ENCODE results near the gene FAM9C. TPM values are rescaled to one million over a fixed set of nuclear protein-coding genes. Genes with fewer than 3 reads are reported as not detected.

Gene FAM9C
- total RNA-seq, 1 donor from 2014 or later: not detected

DNA sequence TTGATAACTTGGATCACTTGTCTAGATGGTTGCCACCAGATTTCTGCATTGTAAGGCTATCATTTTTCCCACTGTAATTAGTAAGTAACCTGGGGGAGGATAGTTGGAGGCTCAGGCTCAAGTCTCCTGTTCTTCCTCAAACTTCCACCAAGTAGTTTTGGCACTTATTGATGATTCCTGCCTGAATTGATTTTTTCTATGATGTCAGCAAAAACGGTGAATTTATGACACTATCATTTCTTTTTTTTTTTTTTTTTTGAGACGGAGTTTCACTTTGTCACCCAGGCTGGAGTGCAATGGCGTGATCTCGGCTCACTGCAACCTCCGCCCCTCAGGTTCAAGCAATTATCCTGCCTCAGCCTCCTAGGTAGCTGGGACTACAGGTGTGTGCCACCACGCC, 57.1 kb downstream of the FAM9C start:
- Mint-ChIP-seq H3K4me1 (ENCODE audit: low read depth) (peaks cover 43% of the 10 kb centered on the region), H3K27ac (ENCODE audit: unreplicated experiment) (no peak overlapping the region), H3K36me3 (ENCODE audit: low read depth) (peaks cover 2% of the 10 kb centered on the region), H3K27me3 (ENCODE audit: low read depth) (no peaks in the 10 kb centered on the region), H3K9me3 (ENCODE audit: low read depth) (peaks cover 20% of the 10 kb centered on the region), H3K4me3 (ENCODE audit: unreplicated experiment) (no peak overlapping the region)
- no peak for DNase-seq (ENCODE audit: low spot score)
- TF ChIP-seq, protein P1, sequence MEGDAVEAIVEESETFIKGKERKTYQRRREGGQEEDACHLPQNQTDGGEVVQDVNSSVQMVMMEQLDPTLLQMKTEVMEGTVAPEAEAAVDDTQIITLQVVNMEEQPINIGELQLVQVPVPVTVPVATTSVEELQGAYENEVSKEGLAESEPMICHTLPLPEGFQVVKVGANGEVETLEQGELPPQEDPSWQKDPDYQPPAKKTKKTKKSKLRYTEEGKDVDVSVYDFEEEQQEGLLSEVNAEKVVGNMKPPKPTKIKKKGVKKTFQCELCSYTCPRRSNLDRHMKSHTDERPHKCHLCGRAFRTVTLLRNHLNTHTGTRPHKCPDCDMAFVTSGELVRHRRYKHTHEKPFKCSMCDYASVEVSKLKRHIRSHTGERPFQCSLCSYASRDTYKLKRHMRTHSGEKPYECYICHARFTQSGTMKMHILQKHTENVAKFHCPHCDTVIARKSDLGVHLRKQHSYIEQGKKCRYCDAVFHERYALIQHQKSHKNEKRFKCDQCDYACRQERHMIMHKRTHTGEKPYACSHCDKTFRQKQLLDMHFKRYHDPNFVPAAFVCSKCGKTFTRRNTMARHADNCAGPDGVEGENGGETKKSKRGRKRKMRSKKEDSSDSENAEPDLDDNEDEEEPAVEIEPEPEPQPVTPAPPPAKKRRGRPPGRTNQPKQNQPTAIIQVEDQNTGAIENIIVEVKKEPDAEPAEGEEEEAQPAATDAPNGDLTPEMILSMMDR (IDR thresholded peaks at IDR 0.05): no peak

- peaks cover 2% of the 10 kb centered on the region for H3K36me3 Mint-ChIP-seq (ENCODE audit: low read depth)
- no peak overlapping the region for H3K27ac Mint-ChIP-seq (ENCODE audit: unreplicated experiment)
- H3K9me3 Mint-ChIP-seq (ENCODE audit: low read depth): peaks cover 20% of the 10 kb centered on the region
- H3K27me3 Mint-ChIP-seq (ENCODE audit: low read depth): no peaks in the 10 kb centered on the region
- H3K4me1 Mint-ChIP-seq (ENCODE audit: low read depth): peaks cover 43% of the 10 kb centered on the region
- H3K4me3 Mint-ChIP-seq (ENCODE audit: unreplicated experiment): no peak overlapping the region
- no peak for DNase-seq (ENCODE audit: low spot score)
- TF ChIP-seq, protein P1 (IDR thresholded peaks at IDR 0.05): no peak
Measured at GRCh38 chrX:12986886-12987285, 57.5 kb downstream of the FAM9C start.

GRCh38 chrX:12986164-12986779, 58.1 kb downstream of the FAM9C start:
- H3K9me3 Mint-ChIP-seq (ENCODE audit: low read depth): peaks cover 15% of the 10 kb centered on the region

More at GRCh38 chrX:12986164-12986779, 58.1 kb downstream of the FAM9C start:
- H3K4me3 Mint-ChIP-seq (ENCODE audit: unreplicated experiment): no peak overlapping the region
- H3K4me1 Mint-ChIP-seq (ENCODE audit: low read depth): peaks cover 43% of the 10 kb centered on the region
- H3K27ac Mint-ChIP-seq (ENCODE audit: unreplicated experiment): no peak overlapping the region
- peaks cover 2% of the 10 kb centered on the region for H3K36me3 Mint-ChIP-seq (ENCODE audit: low read depth)
- no peak for DNase-seq (ENCODE audit: low spot score)
- no peaks in the 10 kb centered on the region for H3K27me3 Mint-ChIP-seq (ENCODE audit: low read depth)
- TF ChIP-seq, protein P1 (IDR thresholded peaks at IDR 0.05): no peak

Other genes with a start within 250 kb of the FAM9C start
- not detected in 3 replicates for gene TLR7, start 177.5 kb downstream of the FAM9C start, total RNA-seq
- not detected in 3 replicates for gene TLR8, start 138.0 kb downstream of the FAM9C start, total RNA-seq
- gene TMSB4X, start 69.5 kb downstream of the FAM9C start, total RNA-seq: 1,769 to 3,180 TPM (median 3,093 TPM) in 3 replicates

Data from chondrocyte (in vitro differentiated cells).